GM12878 (cell line): ENCODE data around the gene PLK4. TPM values are rescaled to one million over a fixed set of nuclear protein-coding genes. Genes with fewer than 3 reads are reported as not detected.
"Not testable (repeated sequence)": the region's sequence is repeated elsewhere in the genome, so short reads cannot be mapped to it uniquely, and the experiment has no call there.

Experiments
- ATAC-seq: fragments of 200-7000 bp; cut with Tn5 transposase; 3 replicates; pipeline ENCODE4 v1.9.1; 2020; ENCODE audit warnings: mild to moderate bottlenecking, moderate library complexity
- BruUV-seq: library from RNA; stranded (reverse); fragments of 400-500 nt; replicated peaks from 2 replicates; lab custom pipeline; 2021; lab: Mats Ljungman, UMichigan
- CTCF ChIA-PET: fragments of 300-600 bp; sonication (Branson Sonifier 250); formaldehyde crosslinking; extraction: SDS; loops from one replicate; lab custom pipeline; 2021; ENCODE audit warnings: inconsistent platforms; lab: Yijun Ruan, JAX
- POLR2A ChIA-PET: fragments of 350-600 bp; formaldehyde crosslinking; extraction: SDS; loops from one replicate; lab custom pipeline; 2021; ENCODE audit warnings: inconsistent platforms; lab: Charles Lee
- RAD21 ChIA-PET: fragments of 300-600 bp; sonication (Branson Sonifier 250); formaldehyde crosslinking; loops from one replicate; lab custom pipeline; 2023; ENCODE audit warnings: antibody characterized with exemption; ENCODE audit not compliant: unreplicated experiment; lab: Charles Lee
- SMC1A ChIA-PET: fragments of 300-600 bp; sonication (Branson Sonifier 250); formaldehyde crosslinking; loops from one replicate; lab custom pipeline; 2023; ENCODE audit not compliant: unreplicated experiment, uncharacterized antibody; lab: Charles Lee
- DNase-seq: peaks from one replicate; pipeline ENCODE4 v3.0.0-alpha.2; 2011; ENCODE audit warnings: low read depth, low spot score
- FAIRE-seq: peaks from 3 replicates; lab custom pipeline; 2011; peaks lifted over from hg19 to GRCh38; lab: Jason Lieb, UNC
- H2AFZ ChIP-seq: 2 replicates; pipeline ENCODE4 v1.6.0; 2011; ENCODE audit warnings: low read depth, low read length, control low read depth; ENCODE audit not compliant: control insufficient read depth
- H3K27ac ChIP-seq: 2 replicates; pipeline ENCODE4 v1.5.1; 2011; ENCODE audit warnings: control low read depth; ENCODE audit not compliant: control insufficient read depth, insufficient read depth
- H3K27me3 ChIP-seq, 2 experiments: replicated peaks in 1 of 2; 2 replicates each; pipeline versions ENCODE4 v1.6.0 to v1.6.1; 2011; ENCODE audit warnings: low read length in 1 of 2; ENCODE audit not compliant: control insufficient read depth in 2 of 2, insufficient read depth in 2 of 2
- H3K36me3 ChIP-seq, 2 experiments: 2 replicates each; pipeline ENCODE4 v1.5.1; 2011; ENCODE audit warnings: low read length in 1 of 2; ENCODE audit not compliant: control insufficient read depth in 2 of 2, insufficient read depth in 2 of 2
- H3K4me1 ChIP-seq: 2 replicates; pipeline ENCODE4 v1.6.1; 2011; ENCODE audit warnings: mild to moderate bottlenecking, low read length, moderate library complexity, mixed read lengths; ENCODE audit not compliant: control insufficient read depth, insufficient read depth
- H3K4me2 ChIP-seq: 2 replicates; pipeline ENCODE4 v1.6.0; 2011; ENCODE audit warnings: control low read depth; ENCODE audit not compliant: control insufficient read depth, insufficient read depth
- H3K4me3 ChIP-seq: fragments of 200-600 bp; sonication (generic); 2 replicates; pipeline ENCODE4 v1.5.1; 2016
- H3K79me2 ChIP-seq: 2 replicates; pipeline ENCODE4 v1.6.0; 2011; ENCODE audit warnings: low read length; ENCODE audit not compliant: control insufficient read depth, insufficient read depth
- H3K9ac ChIP-seq: 2 replicates; pipeline ENCODE4 v1.8.0; 2011; ENCODE audit warnings: low read length, control low read depth, mixed read lengths; ENCODE audit not compliant: control insufficient read depth, insufficient read depth
- H3K9me3 ChIP-seq: replicated peaks from 3 replicates; pipeline ENCODE4 v1.5.1; 2011; ENCODE audit warnings: mild to moderate bottlenecking, low read length; ENCODE audit not compliant: control insufficient read depth, insufficient read depth
- H4K20me1 ChIP-seq: 2 replicates; pipeline ENCODE4 v1.6.0; 2011; ENCODE audit not compliant: control insufficient read depth, insufficient read depth
- PKNOX1 ChIP-seq: fragments of 450-650 bp; IDR thresholded peaks from 2 replicates; pipeline ENCODE4 v1.6.1; 2016; ENCODE audit warnings: mild to moderate bottlenecking
- RB1 ChIP-seq: fragments of 450-650 bp; formaldehyde crosslinking; IDR thresholded peaks from 2 replicates; pipeline ENCODE4 v1.6.1; 2017; ENCODE audit warnings: mild to moderate bottlenecking, borderline replicate concordance
- ZNF207 ChIP-seq: fragments of 450-650 bp; IDR thresholded peaks from 2 replicates; pipeline ENCODE4 v1.6.1; 2014; ENCODE audit warnings: antibody characterized with exemption, mild to moderate bottlenecking, borderline replicate concordance
- ZNF217 ChIP-seq: fragments of 450-650 bp; IDR thresholded peaks from 2 replicates; pipeline ENCODE4 v1.6.1; 2017; ENCODE audit warnings: antibody characterized with exemption, mild to moderate bottlenecking
- ZNF384 ChIP-seq: IDR thresholded peaks from 2 replicates; pipeline ENCODE4 v1.6.1; 2012; ENCODE audit warnings: low read depth, mild to moderate bottlenecking, low read length, improper control_type of control experiment, borderline replicate concordance
- WGBS: methylation state at CpG from one replicate; pipeline ENCODE4 v1.1.6; 2016; ENCODE audit warnings: low lambda C conversion rate; ENCODE audit not compliant: insufficient replicate concordance, insufficient coverage; ENCODE audit errors: missing lambda C conversion rate; 5-methylcytosine and 5-hydroxymethylcytosine counted together
- in situ Hi-C: fragments of 300-500 bp; cut with MboI; formaldehyde crosslinking; loops from 9 replicates; pipeline ENCODE4 v1.14.3; 2018; ENCODE audit warnings: mixed read lengths
- intact Hi-C: fragments of 100-400 bp; cut with micrococcal nuclease; formaldehyde crosslinking; loops from one replicate; pipeline ENCODE4 v1.14.2; 2022; ENCODE audit not compliant: unreplicated experiment
- polyA plus RNA-seq, 11 experiments: library from polyadenylated mRNA; depleted of rRNA in 4 of 11; unstranded in 6 of 11; stranded (reverse) in 5 of 11; fragments of >200 nt; fragmentation: Nextera tagmentation in 4 of 11; fragmentation: Illumina TruSeq in 1 of 11; extraction: Ambion mirVana in 4 of 11; extraction: Trizol in 1 of 11; gene quantifications; 1 replicate in 1 of 11; 2 replicates in 10 of 11; pipeline versions ENCODE4 v1.2.1 to v1.2.3, GENCODE V29; 2011 to 2016; ENCODE audit warnings: inconsistent platforms in 2 of 11, missing spikeins in 2 of 11, low read depth in 1 of 11
- total RNA-seq, 4 experiments: library from RNA; depleted of rRNA in 3 of 4; stranded (reverse); fragments of >200 nt in 3 of 4; fragmentation: Illumina TruSeq in 1 of 4; extraction: Trizol in 1 of 4; gene quantifications; 2 replicates each; pipeline versions ENCODE4 v1.2.1 to v1.2.3, GENCODE V29; 2013 to 2021

The PLK4 gene
- total and polyA plus RNA-seq, 10 of the 15 experiments (the other 5 are each of a cell fraction or from before 2014, with no cell fraction given), result 16.6 to 55.3 (median 45.8) TPM

- peaks cover 0 to 9% of the 10 kb centered on the region in 2 experiments; a peak in 2 of 4 replicates for H3K36me3 ChIP-seq
- no peaks in the 10 kb centered on the region for H3K4me1 ChIP-seq
- H3K4me2 ChIP-seq, result no peak overlapping the region
- no TSS peak for BruUV-seq
- in situ Hi-C loops, result no loop called here
- ATAC-seq (peak; percentile 46), DNase-seq (no peak)
- H3K9me3 ChIP-seq, result no peaks in the 10 kb centered on the region; the same call in 2 of the 3 replicates
- RAD21 ChIA-PET, result no interaction called here
- TF ChIP-seq ZNF207 (no peak), PKNOX1 (peak; percentile 37; the same call in 1 of the 2 replicates)
- TF ChIP-seq, all 136 proteins: peak for 1
- H3K9ac ChIP-seq, result no peak overlapping the region
- POLR2A ChIA-PET, result interaction anchor here (0.6 kb wide), 1 partner anchor 44 kb away, joined by 3 read pairs; no protein-coding TSS in a partner anchor
- no peak overlapping the region for H3K27ac ChIP-seq
- FAIRE-seq, result no peak
- no peaks in the 10 kb centered on the region for H3K27me3 ChIP-seq
- no peaks in the 10 kb centered on the region for H3K79me2 ChIP-seq
- intact Hi-C loops, result no loop called here
- H2AFZ ChIP-seq, result no peak overlapping the region
- SMC1A ChIA-PET, result interaction anchor here (0.9 kb wide), 1 partner anchor 67 kb away, joined by 3 read pairs; no protein-coding TSS in a partner anchor
- H3K4me3 ChIP-seq, result no peak overlapping the region
- no peaks in the 10 kb centered on the region for H4K20me1 ChIP-seq
- WGBS, result 97% methylated on average over 1 of the region's 1 CpG
- CTCF ChIA-PET, result interaction anchor here (0.6 kb wide), 1 partner anchor 78 kb away, joined by 4 read pairs; no protein-coding TSS in a partner anchor
Observed at GRCh38 chr4:127896069-127896468, 15.4 kb downstream of the PLK4 start.

DNA sequence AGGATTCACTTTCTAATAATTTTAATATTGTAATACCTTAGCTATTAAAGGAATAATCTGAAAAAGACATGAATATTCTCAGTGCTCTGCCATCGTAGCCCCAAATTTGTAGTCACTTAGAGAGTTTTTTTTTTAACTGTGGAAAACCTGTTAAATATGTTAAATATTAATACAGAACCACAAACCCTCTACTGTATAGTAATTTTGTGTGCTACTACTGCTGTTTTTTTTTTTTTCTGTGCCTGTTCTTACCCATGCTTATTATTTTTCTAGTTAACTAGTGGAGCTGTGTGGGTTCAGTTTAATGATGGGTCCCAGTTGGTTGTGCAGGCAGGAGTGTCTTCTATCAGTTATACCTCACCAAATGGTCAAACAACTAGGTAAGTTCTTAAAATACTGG, 15.8 kb downstream of the PLK4 start:
- no peak for FAIRE-seq
- no peak overlapping the region for H3K27ac ChIP-seq
- H3K4me2 ChIP-seq, result no peak overlapping the region
- SMC1A ChIA-PET, result interaction anchor here (0.9 kb wide), 1 partner anchor 68 kb away, joined by 3 read pairs; no protein-coding TSS in a partner anchor
- in situ Hi-C loops (no loop called here), intact Hi-C loops (no loop called here)
- RAD21 ChIA-PET, result no interaction called here
- BruUV-seq, result no TSS peak
- no peak for DNase-seq
- no peak overlapping the region for H3K9ac ChIP-seq
- WGBS, result 95% methylated on average over 1 of the region's 1 CpG
- no peak overlapping the region for H2AFZ ChIP-seq
- CTCF ChIA-PET, result interaction anchor here (0.6 kb wide), 1 partner anchor 79 kb away, joined by 4 read pairs; no protein-coding TSS in a partner anchor
- no peaks in the 10 kb centered on the region for H3K79me2 ChIP-seq
- peaks cover 0 to 8% of the 10 kb centered on the region in 2 experiments; a peak in 2 of 4 replicates for H3K36me3 ChIP-seq
- no peaks in the 10 kb centered on the region for H3K27me3 ChIP-seq
- peak; percentile 16; the same call in 2 of the 3 replicates for ATAC-seq
- no peaks in the 10 kb centered on the region for H4K20me1 ChIP-seq
- TF ChIP-seq ZNF217 (no peak), ZNF384 (peak; percentile 35; the same call in 1 of the 2 replicates), RB1 (no peak)
- TF ChIP-seq, all 136 proteins: peak for 1
- Histone ChIP-seq H3K9me3 (no peaks in the 10 kb centered on the region; the same call in 2 of the 3 replicates), H3K4me3 (no peak overlapping the region), H3K4me1 (no peaks in the 10 kb centered on the region)
- POLR2A ChIA-PET, result interaction anchor here (0.6 kb wide), 1 partner anchor 45 kb away, joined by 3 read pairs; no protein-coding TSS in a partner anchor

GRCh38 chr4:127899682-127900081, 19.0 kb downstream of the PLK4 start:
- RAD21 ChIA-PET, H3K36me3 ChIP-seq, H2AFZ ChIP-seq, SMC1A ChIA-PET, ATAC-seq, H3K9me3 ChIP-seq, H3K4me1 ChIP-seq, H3K4me2 ChIP-seq, POLR2A ChIA-PET, intact Hi-C loops, CTCF ChIA-PET, H3K79me2 ChIP-seq, H3K9ac ChIP-seq, in situ Hi-C loops, BruUV-seq, H3K27ac ChIP-seq, H4K20me1 ChIP-seq, FAIRE-seq, DNase-seq, H3K4me3 ChIP-seq, H3K27me3 ChIP-seq: not testable (repeated sequence)
- 95% methylated on average over 4 of the region's 4 CpGs for WGBS
